ENCODE data around the gene SPRING1. TPM values are rescaled to one million over a fixed set of nuclear protein-coding genes. Genes with fewer than 3 reads are reported as not detected.

The SPRING1 gene
- total RNA-seq, 4 donors from 2014 or later = 6.2 to 19.2 (median 16.3) TPM

GRCh38 chr12:116694653-116695463 lies 43.0 kb downstream of the SPRING1 start:
- 73% methylated on average over 22 of the region's 22 CpGs for WGBS
- H3K4me1 ChIP-seq = peaks cover 13 to 26% (median 17%) of the 10 kb centered on the region in 4 donors
- intact Hi-C loops (cut with DNase I) = no loop called here
- no peak for DNase-seq (ENCODE audit: extremely low spot score)
- no peak overlapping the region for H3K27ac ChIP-seq (replicated peaks in 1 of 4)
- no peak for TF ChIP-seq EP300 (IDR thresholded peaks at IDR 0.05)
- no peak for TF ChIP-seq POLR2A (IDR thresholded peaks at IDR 0.05; ENCODE audit: low read depth)
- no peak for TF ChIP-seq CTCF (IDR thresholded peaks at IDR 0.05)
- TF ChIP-seq POLR2AphosphoS5 (IDR thresholded peaks at IDR 0.05) = no peak
- H3K27me3 ChIP-seq = peaks cover 0 to 54% (median 14%) of the 10 kb centered on the region in 4 donors
- no peaks in the 10 kb centered on the region for H3K9me3 ChIP-seq
- H3K4me3 ChIP-seq = no peak overlapping the region
- H3K36me3 ChIP-seq = no peaks in the 10 kb centered on the region

- Histone ChIP-seq H3K36me3 (no peaks in the 10 kb centered on the region), H3K27ac (replicated peaks in 1 of 4) (no peak overlapping the region), H3K27me3 (peaks cover 0 to 55% (median 14%) of the 10 kb centered on the region in 4 donors), H3K9me3 (no peaks in the 10 kb centered on the region), H3K4me3 (peak overlapping the region; percentile 14 to 39 (median 27)), H3K4me1 (peaks cover 13 to 26% (median 17%) of the 10 kb centered on the region in 4 donors)
- TF ChIP-seq EP300 (IDR thresholded peaks at IDR 0.05) = no peak
- TF ChIP-seq CTCF (IDR thresholded peaks at IDR 0.05) = no peak
- no peak for TF ChIP-seq POLR2AphosphoS5 (IDR thresholded peaks at IDR 0.05)
- TF ChIP-seq POLR2A (IDR thresholded peaks at IDR 0.05; ENCODE audit: low read depth) = no peak
- intact Hi-C loops (cut with DNase I) = no loop called here
- 21% methylated on average over 32 of the region's 34 CpGs for WGBS
- DNase-seq (ENCODE audit: extremely low spot score) = no peak
Observed at GRCh38 chr12:116693286-116694227, 44.3 kb downstream of the SPRING1 start.

- peaks cover 0 to 59% (median 14%) of the 10 kb centered on the region in 4 donors for H3K27me3 ChIP-seq
- intact Hi-C loops (cut with DNase I) = no loop called here
- 80% methylated on average over 3 of the region's 3 CpGs for WGBS
- H3K4me3 ChIP-seq = no peak overlapping the region
- no peak for DNase-seq (ENCODE audit: extremely low spot score)
- H3K9me3 ChIP-seq = no peaks in the 10 kb centered on the region
- H3K27ac ChIP-seq (replicated peaks in 1 of 4) = no peak overlapping the region
- TF ChIP-seq POLR2A (IDR thresholded peaks at IDR 0.05; ENCODE audit: low read depth) (no peak), POLR2AphosphoS5 (IDR thresholded peaks at IDR 0.05) (no peak), EP300 (IDR thresholded peaks at IDR 0.05) (no peak), CTCF (IDR thresholded peaks at IDR 0.05) (no peak)
- no peaks in the 10 kb centered on the region for H3K36me3 ChIP-seq
- H3K4me1 ChIP-seq = peaks cover 13 to 26% (median 17%) of the 10 kb centered on the region in 4 donors
Observed at GRCh38 chr12:116692605-116693004, 45.3 kb downstream of the SPRING1 start.

GRCh38 chr12:116691636-116692035 lies 46.2 kb downstream of the SPRING1 start:
- Histone ChIP-seq H3K36me3 (no peaks in the 10 kb centered on the region), H3K4me3 (no peak overlapping the region), H3K9me3 (no peaks in the 10 kb centered on the region), H3K27ac (replicated peaks in 1 of 4) (no peak overlapping the region), H3K27me3 (peaks cover 0 to 59% (median 14%) of the 10 kb centered on the region in 4 donors), H3K4me1 (peaks cover 13 to 26% (median 17%) of the 10 kb centered on the region in 4 donors)
- DNase-seq (ENCODE audit: extremely low spot score) = no peak
- TF ChIP-seq EP300 (IDR thresholded peaks at IDR 0.05) = no peak
- TF ChIP-seq POLR2A (IDR thresholded peaks at IDR 0.05; ENCODE audit: low read depth) = no peak
- TF ChIP-seq POLR2AphosphoS5 (IDR thresholded peaks at IDR 0.05) = no peak
- no peak for TF ChIP-seq CTCF (IDR thresholded peaks at IDR 0.05)
- intact Hi-C loops (cut with DNase I) = no loop called here
- WGBS = 85% methylated on average over 4 of the region's 4 CpGs

All from esophagus muscularis mucosa (tissue), 4 donors.